NCI-H460 (cell line): ENCODE measurements around the gene PDZD4. TPM values are rescaled to one million over a fixed set of nuclear protein-coding genes. Genes with fewer than 3 reads are reported as not detected.

Experiments
- DNase-seq: peaks from one replicate; pipeline ENCODE4 v3.0.0-alpha.2; 2016; ENCODE audit warnings: low read depth; ENCODE audit errors: extremely low read depth
- total RNA-seq: library from RNA; depleted of rRNA; stranded (reverse); fragments of >200 nt; shearing (Covaris generic); gene quantifications from 2 replicates; pipeline ENCODE4 v1.2.3, GENCODE V29; 2014; rRNA removed

The PDZD4 gene
- total RNA-seq, 1 experiment from 2014 or later = 1.1 TPM

DNA sequence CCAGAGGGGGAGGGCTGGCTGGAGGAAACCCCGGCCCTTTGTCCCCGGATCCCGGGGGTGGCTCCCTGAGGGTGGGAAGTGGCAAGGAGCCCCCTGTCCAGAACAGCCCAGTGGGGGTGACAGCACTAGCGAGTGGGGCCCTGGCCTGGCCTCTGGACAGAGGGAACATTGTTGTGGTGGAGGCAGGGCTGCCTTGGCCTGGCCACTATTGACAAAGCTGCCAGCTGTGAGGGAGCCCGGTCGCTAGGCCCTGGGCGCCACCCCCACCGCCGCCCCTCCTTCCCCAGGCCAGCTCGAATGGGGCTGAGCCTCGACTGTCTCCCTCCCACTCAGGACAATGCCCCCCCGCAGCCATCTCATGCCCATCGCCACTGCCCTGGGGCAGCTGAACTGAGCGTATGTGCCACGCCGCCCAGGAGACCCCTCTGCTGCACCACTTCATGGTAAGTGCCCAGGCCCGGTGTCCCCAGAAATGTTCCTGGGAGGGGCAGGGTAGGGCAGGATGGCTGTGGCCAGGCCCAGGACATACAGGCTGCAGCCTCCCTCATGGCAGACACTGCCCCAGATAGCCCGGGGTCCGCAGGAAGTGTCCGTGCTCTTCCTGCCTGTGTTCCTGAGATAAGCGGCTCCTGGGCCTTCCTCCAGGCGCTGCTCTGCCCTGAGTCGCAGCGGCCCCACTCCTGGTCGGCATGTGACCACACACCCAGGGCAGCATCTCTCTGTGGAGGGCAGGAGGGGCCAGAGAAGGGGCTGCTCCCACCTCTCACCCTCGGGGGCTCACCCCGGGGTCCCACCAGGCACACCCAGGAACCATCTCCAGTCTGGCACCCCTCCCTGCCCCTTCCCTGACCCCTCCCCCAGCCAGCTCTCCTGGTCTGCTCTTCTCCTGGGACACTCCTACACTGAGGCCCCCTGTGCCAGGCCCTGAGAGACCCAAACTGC is 64.9 kb downstream of the PDZD4 start:
- no peak for DNase-seq

DNA sequence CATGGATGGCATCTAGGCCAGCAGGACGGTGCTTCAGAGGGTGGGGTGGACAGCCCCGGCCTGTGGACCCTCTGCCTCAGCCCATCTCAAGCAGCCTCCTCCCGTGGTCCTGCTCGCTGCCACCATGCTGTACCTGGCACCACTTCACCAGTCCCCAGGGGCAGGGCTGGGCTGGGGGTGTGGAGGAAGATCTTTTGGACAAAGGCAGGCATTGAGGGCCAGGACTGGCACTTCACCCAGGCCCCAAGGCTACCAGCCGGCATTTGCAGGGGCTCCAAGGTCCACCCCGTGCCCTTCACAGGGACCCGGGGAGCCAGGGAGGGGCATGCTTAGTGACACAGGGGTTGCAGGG is 65.6 kb downstream of the PDZD4 start:
- no peak for DNase-seq

DNA sequence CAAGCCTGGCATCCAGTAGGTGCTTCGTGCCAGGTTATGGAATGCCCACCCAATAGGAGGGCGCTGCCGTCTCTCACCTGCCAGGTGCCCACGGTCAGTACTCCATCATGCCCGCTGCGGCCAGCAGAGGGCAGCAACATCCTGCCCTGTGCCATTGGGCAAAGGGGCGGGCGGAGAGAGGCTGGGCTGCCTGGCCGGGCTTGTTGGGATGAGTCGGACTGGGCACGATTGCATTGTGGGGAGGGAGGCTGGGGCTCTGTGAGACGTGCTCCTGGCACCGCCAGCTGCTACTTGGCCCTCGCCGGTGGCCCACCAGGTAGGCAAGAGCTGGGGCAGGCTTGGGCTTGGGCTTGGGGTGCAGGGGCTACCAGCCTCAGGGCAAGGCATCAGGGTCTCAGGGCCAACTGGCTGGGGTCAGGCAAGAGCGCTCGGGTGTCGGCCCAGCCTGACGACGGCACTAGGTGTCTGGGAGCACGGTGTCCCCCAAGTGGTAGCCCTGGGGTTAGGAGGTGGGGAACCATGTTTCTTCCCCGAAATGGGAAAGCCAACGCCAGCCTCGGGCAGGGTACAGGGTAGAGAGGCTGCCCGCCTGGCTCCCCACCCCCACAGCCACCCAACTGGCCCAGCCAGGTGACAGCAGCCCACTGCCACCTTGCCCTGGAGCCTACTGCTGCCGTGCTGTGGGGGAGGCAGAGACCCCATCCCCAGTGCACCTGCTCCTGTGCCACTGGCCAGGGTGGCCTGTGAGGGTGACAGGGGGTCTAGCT is 66.2 kb downstream of the PDZD4 start, which contains the start of gene PLXNB3:
Gene PLXNB3 (plus strand): TSS at position 261 of the 767 bp plus-strand sequence. CDS start 1,287 bp downstream, outside the sequence.
- DNase-seq = peak; percentile 77

DNA sequence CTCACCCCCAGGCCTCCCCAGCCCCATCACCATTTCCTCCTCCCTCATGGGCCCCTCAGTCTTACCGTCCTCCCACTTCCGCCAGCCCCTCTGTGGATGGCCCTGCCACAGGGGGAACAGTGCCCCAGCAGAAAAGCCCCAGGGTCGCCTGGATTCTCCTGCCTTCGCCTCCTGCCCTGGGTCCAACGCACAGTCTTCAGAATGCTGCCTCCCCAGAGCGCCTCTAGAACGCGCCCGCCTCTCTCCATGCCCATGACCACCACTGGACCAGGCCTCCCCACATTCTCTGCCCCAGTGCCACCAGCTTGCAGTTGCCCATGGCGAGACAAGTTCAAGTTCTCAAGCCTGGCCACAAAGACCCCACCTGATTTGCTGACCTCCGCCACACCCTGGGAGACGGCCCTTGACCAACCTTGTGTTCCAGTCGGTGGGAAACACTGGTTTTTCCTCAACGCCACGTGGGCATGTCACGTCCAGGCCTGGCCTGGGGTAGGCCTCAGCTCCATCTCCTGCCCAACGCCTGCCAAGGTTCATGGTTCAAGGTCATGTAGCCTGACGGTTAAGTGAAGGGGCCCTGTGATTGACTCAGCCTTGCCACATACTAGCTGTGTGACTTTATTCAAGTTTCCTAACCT is 66.9 kb downstream of the PDZD4 start:
- DNase-seq = no peak

DNA sequence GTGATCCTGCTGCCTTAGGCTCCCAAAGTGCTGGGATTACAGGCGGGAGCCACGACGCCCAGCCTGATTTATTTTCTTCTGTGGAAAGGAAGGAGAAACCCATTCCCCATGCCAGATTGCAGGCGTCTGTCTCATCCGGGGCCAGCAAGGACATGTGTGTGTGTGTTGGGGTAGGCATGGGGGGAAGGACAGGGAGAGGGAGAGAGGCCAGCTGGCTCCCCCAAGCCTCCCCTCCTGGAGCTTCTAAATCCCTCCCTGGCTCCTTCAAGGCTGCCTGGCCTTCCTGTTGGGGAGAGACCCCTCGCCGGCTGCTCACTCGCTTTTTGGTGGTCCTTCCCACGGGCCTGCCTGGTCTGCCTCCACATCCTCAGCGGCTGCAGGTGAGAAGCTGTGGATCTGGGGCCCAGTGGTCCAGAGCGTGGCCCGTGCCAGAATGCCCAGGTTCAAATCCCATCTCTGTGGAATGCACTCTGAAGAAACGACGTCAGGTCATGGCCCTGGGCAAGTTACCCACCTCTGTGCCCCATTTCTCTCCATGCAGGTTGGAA is 67.6 kb downstream of the PDZD4 start:
- no peak for DNase-seq

DNA sequence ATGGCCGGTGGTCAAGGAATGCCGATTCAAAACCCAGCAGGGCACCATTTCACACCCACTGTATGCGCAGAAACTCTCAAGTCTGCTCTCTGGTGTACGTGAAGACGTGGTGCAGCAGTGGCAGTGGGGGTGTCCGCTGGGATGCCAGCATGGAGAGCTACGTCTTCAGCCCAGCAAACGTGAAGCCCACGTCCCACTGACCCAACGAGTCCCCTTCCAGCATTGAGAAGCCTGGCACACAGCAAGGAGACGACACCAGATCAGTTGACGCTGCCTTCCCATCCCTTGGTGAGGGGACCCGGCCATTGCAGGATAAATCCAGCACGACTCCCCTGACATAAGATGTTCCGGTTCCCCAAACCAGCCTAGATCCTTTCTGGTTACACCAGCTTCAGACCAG is 68.5 kb downstream of the PDZD4 start:
- no peak for DNase-seq

DNA sequence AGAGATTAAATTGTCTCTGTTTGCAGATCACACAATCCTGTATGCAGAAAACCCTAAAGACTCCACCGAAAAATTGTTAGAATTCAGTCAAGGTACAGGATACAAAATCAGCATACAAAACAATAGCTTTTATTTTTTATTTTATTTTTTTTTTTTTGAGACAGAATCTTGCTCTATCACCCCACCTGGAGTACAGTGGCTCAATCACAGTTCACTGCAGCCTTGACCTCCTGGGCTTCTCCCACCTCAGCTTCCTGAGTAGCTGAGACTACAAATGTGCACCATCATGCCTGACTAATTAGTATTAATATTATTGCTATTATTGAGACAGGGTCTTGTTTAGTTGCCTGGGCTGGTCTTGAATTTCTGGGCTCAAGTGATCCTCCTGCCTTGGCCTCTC is 75.2 kb downstream of the PDZD4 start:
- DNase-seq = no peak

Other genes with a start within 250 kb of the PDZD4 start
- 33.7 and 43.4 TPM in 2 replicates for gene CCNQ, start 231.4 kb downstream of the PDZD4 start, total RNA-seq
- gene DUSP9, start 183.3 kb downstream of the PDZD4 start, total RNA-seq = 1.8 and 2.2 TPM in 2 replicates
- 0.42 and 0.69 TPM in 2 replicates for gene PNCK, start 156.7 kb downstream of the PDZD4 start, total RNA-seq
- 42.0 and 45.6 TPM in 2 replicates for gene SLC6A8, start 142.6 kb downstream of the PDZD4 start, total RNA-seq
- 219 and 225 TPM in 2 replicates for gene BCAP31, start 106.2 kb downstream of the PDZD4 start, total RNA-seq
- 9.2 and 11.2 TPM in 2 replicates for gene ABCD1, start 105.7 kb downstream of the PDZD4 start, total RNA-seq
- gene PLXNB3, start 66.3 kb downstream of the PDZD4 start, total RNA-seq = 3.3 and 4.9 TPM in 2 replicates
- 0.12 and 0.17 TPM in 2 replicates for gene SRPK3, start 49.5 kb downstream of the PDZD4 start, total RNA-seq
- 81.4 and 82.4 TPM in 2 replicates for gene IDH3G, start 36.2 kb downstream of the PDZD4 start, total RNA-seq
- 387 and 464 TPM in 2 replicates for gene SSR4, start 35.9 kb downstream of the PDZD4 start, total RNA-seq
- gene L1CAM, start 55.6 kb upstream of the PDZD4 start, total RNA-seq = 27.2 and 29.9 TPM in 2 replicates
- gene AVPR2, start 74.1 kb upstream of the PDZD4 start, total RNA-seq = not detected in 2 replicates
- 51.5 and 55.0 TPM in 2 replicates for gene ARHGAP4, start 95.7 kb upstream of the PDZD4 start, total RNA-seq
- 136 and 150 TPM in 2 replicates for gene NAA10, start 104.5 kb upstream of the PDZD4 start, total RNA-seq
- 0.66 and 0.87 TPM in 2 replicates for gene RENBP, start 114.1 kb upstream of the PDZD4 start, total RNA-seq
- 28.0 and 30.3 TPM in 2 replicates for gene HCFC1, start 141.3 kb upstream of the PDZD4 start, total RNA-seq
- 10.0 and 10.3 TPM in 2 replicates for gene TMEM187, start 142.2 kb upstream of the PDZD4 start, total RNA-seq
- gene IRAK1, start 189.4 kb upstream of the PDZD4 start, total RNA-seq = 219 and 237 TPM in 2 replicates